ENCODE results near the gene HTT. TPM values are rescaled to one million over a fixed set of nuclear protein-coding genes. Genes with fewer than 3 reads are reported as not detected.

HTT gene
- total and polyA plus RNA-seq, 10 of the 15 experiments (the other 5 are each of a cell fraction or from before 2014, with no cell fraction given) = 3.3 to 113 (median 43.3) TPM

GRCh38 chr4:3036131-3036952, 38.1 kb upstream of the HTT start (continued):
- TF ChIP-seq ZNF592 (IDR thresholded peaks at IDR 0.05) (no peak), GABPA (IDR thresholded peaks at IDR 0.05; ENCODE audit: low read depth) (no peak), SRF (IDR thresholded peaks at IDR 0.05; ENCODE audit: low read depth in 2 of 2, low read length in 2 of 2) (no peak), SREBF1 (IDR thresholded peaks at IDR 0.05; ENCODE audit: low read length) (no peak), BACH1 (IDR thresholded peaks at IDR 0.05; ENCODE audit: borderline replicate concordance) (no peak), CEBPB (IDR thresholded peaks at IDR 0.05; ENCODE audit: borderline replicate concordance in 1 of 2, low read depth in 2 of 2, low read length in 2 of 2) (no peak), BHLHE40 (IDR thresholded peaks at IDR 0.05; ENCODE audit: borderline replicate concordance in 1 of 2, low read depth in 2 of 2, low read length in 1 of 2) (no peak), RELA (IDR thresholded peaks at IDR 0.05; ENCODE audit: borderline replicate concordance, partially characterized antibody) (no peak)

Measured in GM12878 (cell line).